Measurements from ENCODE around the gene STN1.
A peak's percentile ranks its signal among the peaks of the same experiment; 100 is the strongest.

Gene STN1

GRCh38 chr10:103892181-103892580, 25.8 kb downstream of the STN1 start:
- no peak for DNase-seq

GRCh38 chr10:103890688-103891087, 27.3 kb downstream of the STN1 start:
- DNase-seq: no peak

GRCh38 chr10:103890194-103890658, 27.8 kb downstream of the STN1 start:
- peak in 1 of 2 donors; percentile 22 for DNase-seq

- no peak for DNase-seq
These were observed 28.8 kb downstream of the STN1 start for GRCh38 chr10:103889121-103889720.

GRCh38 chr10:103888113-103888841, 29.7 kb downstream of the STN1 start:
- DNase-seq: no peak

GRCh38 chr10:103885617-103886016, 32.4 kb downstream of the STN1 start:
- DNase-seq: no peak

GRCh38 chr10:103884681-103885139, 33.3 kb downstream of the STN1 start:
- peak in 1 of 2 donors; percentile 15 for DNase-seq

- DNase-seq: no peak
These were observed 35.5 kb downstream of the STN1 start for GRCh38 chr10:103882285-103883007.

- no peak for DNase-seq
These were observed 36.3 kb downstream of the STN1 start for GRCh38 chr10:103881416-103882284.

- no peak for DNase-seq
These were observed 38.2 kb downstream of the STN1 start for GRCh38 chr10:103879831-103880230.

GRCh38 chr10:103879409-103879808, 38.6 kb downstream of the STN1 start:
- no peak for DNase-seq

- no peak for DNase-seq
These were observed 40.1 kb downstream of the STN1 start for GRCh38 chr10:103877861-103878260.

GRCh38 chr10:103876155-103876554, 41.8 kb downstream of the STN1 start:
- DNase-seq: no peak

- DNase-seq: no peak
These were observed 43.3 kb downstream of the STN1 start for GRCh38 chr10:103874730-103875129.

- DNase-seq: no peak
These were observed 45.6 kb downstream of the STN1 start for GRCh38 chr10:103872137-103872931.

- no peak for DNase-seq
These were observed 47.0 kb downstream of the STN1 start for GRCh38 chr10:103871006-103871405.

GRCh38 chr10:103870516-103870915, 47.5 kb downstream of the STN1 start:
- no peak for DNase-seq

GRCh38 chr10:103869336-103869735, 48.6 kb downstream of the STN1 start:
- no peak for DNase-seq

GRCh38 chr10:103868200-103868599, 49.8 kb downstream of the STN1 start:
- DNase-seq: no peak

GRCh38 chr10:103861505-103861904, 56.5 kb downstream of the STN1 start:
- no peak for DNase-seq

GRCh38 chr10:103859161-103860086, 58.6 kb downstream of the STN1 start:
- DNase-seq: peak; percentile 35 to 65

All from activated CD4-positive, alpha-beta T cell treated with anti-CD3 and anti-CD28 coated beads for 4 hours (primary cell).